Testis (tissue), 2 donors: ENCODE data around the gene TECTB.
A peak's percentile ranks its signal among the peaks of the same experiment; 100 is the strongest.

Experiments used
- CTCF ChIP-seq, 3 experiments: fragments of 450-650 bp in 2 of 3; fragments of 200-600 bp in 1 of 3; sonication (generic) in 1 of 3; IDR thresholded peaks; one replicate each; pipeline ENCODE4 v1.5.1; 2016 to 2019; ENCODE audit warnings: antibody characterized with exemption in 3 of 3, mild to moderate bottlenecking in 2 of 3, moderate library complexity in 1 of 3
- POLR2A ChIP-seq: fragments of 450-650 bp; IDR thresholded peaks from one replicate; pipeline ENCODE4 v1.6.1; 2017; ENCODE audit warnings: antibody characterized with exemption, mild to moderate bottlenecking, moderate library complexity

- no peak for TF ChIP-seq POLR2A
- TF ChIP-seq CTCF (IDR thresholded peaks at IDR 0.05): peak; percentile 58 to 89 (median 82)
Observed at GRCh38 chr10:112314822-112315474, 31.7 kb downstream of the TECTB start.
